A549 (cell line): ENCODE data around the gene PRKCSH. TPM values are rescaled to one million over a fixed set of nuclear protein-coding genes. Genes with fewer than 3 reads are reported as not detected.
"Not testable (repeated sequence)": the region's sequence is repeated elsewhere in the genome, so short reads cannot be mapped to it uniquely, and the experiment has no call there.

ENCODE experiments used
- ATAC-seq, 2 experiments: fragments of 200-7000 bp in 1 of 2; fragments of >200 bp in 1 of 2; cut with Nextera tagmentation in 1 of 2; cut with Tn5 transposase in 1 of 2; 3 replicates each; pipeline versions ENCODE4 v1.8.0 to v1.9.1; 2018 to 2020; ENCODE audit warnings: mild to moderate bottlenecking in 1 of 2, moderate library complexity in 1 of 2
- CTCF ChIA-PET: fragments of 300-600 bp; sonication (Branson Sonifier 250); formaldehyde crosslinking; extraction: SDS; loops from one replicate; lab custom pipeline; 2021; ENCODE audit warnings: antibody characterized with exemption, inconsistent platforms; lab: Yijun Ruan, JAX
- POLR2A ChIA-PET: fragments of 350-600 bp; formaldehyde crosslinking; extraction: SDS; loops from one replicate; lab custom pipeline; 2021; ENCODE audit warnings: antibody characterized with exemption, inconsistent platforms; lab: Yijun Ruan, JAX
- DNase-seq, 2 experiments: peaks; one replicate each; pipeline versions ENCODE4 v3.0.0 to v3.0.0-alpha.2; 2011 to 2016; ENCODE audit warnings: low read depth in 1 of 2, low spot score in 1 of 2
- FAIRE-seq: peaks from 2 replicates; lab custom pipeline; 2011; peaks lifted over from hg19 to GRCh38; lab: Jason Lieb, UNC
- H3K27ac ChIP-seq, 2 experiments: fragments of >200 bp; sonication (Bioruptor Twin); formaldehyde crosslinking; 3 replicates each; pipeline ENCODE4 v1.5.1; 2016 to 2017
- H3K4me1 ChIP-seq: fragments of >200 bp; sonication (Bioruptor Twin); formaldehyde crosslinking; 3 replicates; pipeline ENCODE4 v1.6.1; 2016
- H3K4me2 ChIP-seq: fragments of >200 bp; sonication (Bioruptor Twin); formaldehyde crosslinking; 3 replicates; pipeline ENCODE4 v1.6.1; 2016
- H3K4me3 ChIP-seq: fragments of >200 bp; sonication (Bioruptor Twin); formaldehyde crosslinking; 3 replicates; pipeline ENCODE4 v1.5.1; 2016
- H3K9me3 ChIP-seq: fragments of >200 bp; sonication (Bioruptor Twin); formaldehyde crosslinking; 3 replicates; pipeline ENCODE4 v1.6.1; 2016
- BHLHE40 ChIP-seq: IDR thresholded peaks from 2 replicates; pipeline ENCODE4 v1.6.1; 2012; ENCODE audit warnings: low read depth, low read length, inconsistent platforms
- CBX8 ChIP-seq: fragments of 200-600 bp; sonication (generic); IDR thresholded peaks from 2 replicates; pipeline ENCODE4 v1.6.1; 2016
- ELK1 ChIP-seq: fragments of 150-350 bp; IDR thresholded peaks from 2 replicates; pipeline ENCODE4 v1.6.1; 2014; ENCODE audit warnings: low read depth, mild to moderate bottlenecking, low read length
- FOSL2 ChIP-seq, 2 experiments: fragments of 450-650 bp in 1 of 2; fragments of >200 bp in 1 of 2; sonication (Bioruptor Twin) in 1 of 2; formaldehyde crosslinking; IDR thresholded peaks; 2 replicates each; pipeline versions ENCODE4 v1.5.0 to v1.6.1; 2016 to 2020; ENCODE audit warnings: mild to moderate bottlenecking in 1 of 2, moderate library complexity in 1 of 2
- GATA3 ChIP-seq: IDR thresholded peaks from 2 replicates; pipeline ENCODE4 v1.6.1; 2012; ENCODE audit warnings: borderline replicate concordance
- HEYL ChIP-seq: fragments of 250-450 bp; sonication (Bioruptor Pico); IDR thresholded peaks from 2 replicates; pipeline ENCODE4 v1.8.0; 2021; ENCODE audit warnings: mild to moderate bottlenecking, moderate library complexity
- HOXB5 ChIP-seq: fragments of 250-450 bp; sonication (Bioruptor Pico); IDR thresholded peaks from 2 replicates; pipeline ENCODE4 v1.5.0; 2020; ENCODE audit warnings: mild to moderate bottlenecking, moderate library complexity
- JUN ChIP-seq, 2 experiments: fragments of >200 bp; sonication (Bioruptor Twin); formaldehyde crosslinking; IDR thresholded peaks; 2 replicates in 1 of 2; 3 replicates in 1 of 2; pipeline ENCODE4 v1.6.1; 2016 to 2017
- JUNB ChIP-seq: fragments of >200 bp; sonication (Bioruptor Twin); formaldehyde crosslinking; IDR thresholded peaks from 2 replicates; pipeline ENCODE4 v1.6.1; 2016
- MYC ChIP-seq: IDR thresholded peaks from 2 replicates; pipeline ENCODE4 v1.6.1; 2012; ENCODE audit warnings: mild to moderate bottlenecking, inconsistent platforms, low read length, improper control_type of control experiment, borderline replicate concordance
- NR3C1 ChIP-seq: fragments of >200 bp; sonication (Bioruptor Twin); formaldehyde crosslinking; IDR thresholded peaks from 3 replicates; pipeline ENCODE4 v1.6.1; 2017
- RARB ChIP-seq: fragments of 250-450 bp; sonication (Bioruptor Pico); IDR thresholded peaks from 2 replicates; pipeline ENCODE4 v1.8.0; 2021; ENCODE audit warnings: mild to moderate bottlenecking, moderate library complexity
- RCOR1 ChIP-seq: fragments of 150-350 bp; IDR thresholded peaks from 2 replicates; pipeline ENCODE4 v1.6.1; 2014; ENCODE audit warnings: antibody characterized with exemption, low read length, low read depth
- RFX5 ChIP-seq: fragments of 450-650 bp; IDR thresholded peaks from 2 replicates; pipeline ENCODE4 v1.7.1; 2014; ENCODE audit warnings: antibody characterized with exemption, mild to moderate bottlenecking, moderate library complexity
- SMC3 ChIP-seq: fragments of >200 bp; sonication (Bioruptor Twin); formaldehyde crosslinking; IDR thresholded peaks from 3 replicates; pipeline ENCODE4 v1.6.1; 2018; ENCODE audit warnings: inconsistent platforms
- TFCP2L1 ChIP-seq: fragments of 250-450 bp; sonication (Bioruptor Pico); IDR thresholded peaks from 2 replicates; pipeline ENCODE4 v1.5.0; 2021; ENCODE audit warnings: mild to moderate bottlenecking
- WGBS: methylation state at CpG from one replicate; pipeline ENCODE4 v1.1.6; 2017; ENCODE audit errors: missing lambda C conversion rate; 5-methylcytosine and 5-hydroxymethylcytosine counted together
- polyA plus RNA-seq, 4 experiments: library from polyadenylated mRNA; depleted of rRNA in 3 of 4; stranded (reverse); fragments of >200 nt; fragmentation: RNase III in 1 of 4; extraction: RNeasy Plus Mini Kit Qiagen cat#74134 plus additional on column Dnase treatment in 1 of 4; gene quantifications; 2 replicates in 3 of 4; 3 replicates in 1 of 4; pipeline ENCODE4 v1.2.3, GENCODE V29; 2011 to 2017
- TF ChIP-seq, protein P1 (sequence below): IDR thresholded peaks from 2 replicates; pipeline ENCODE4 v1.6.1; 2012; ENCODE audit warnings: low read depth, borderline replicate concordance

Gene PRKCSH
- polyA plus RNA-seq, 2 of the 4 experiments (the other 2 are of a cell fraction) = 75.0 to 215 TPM

DNA sequence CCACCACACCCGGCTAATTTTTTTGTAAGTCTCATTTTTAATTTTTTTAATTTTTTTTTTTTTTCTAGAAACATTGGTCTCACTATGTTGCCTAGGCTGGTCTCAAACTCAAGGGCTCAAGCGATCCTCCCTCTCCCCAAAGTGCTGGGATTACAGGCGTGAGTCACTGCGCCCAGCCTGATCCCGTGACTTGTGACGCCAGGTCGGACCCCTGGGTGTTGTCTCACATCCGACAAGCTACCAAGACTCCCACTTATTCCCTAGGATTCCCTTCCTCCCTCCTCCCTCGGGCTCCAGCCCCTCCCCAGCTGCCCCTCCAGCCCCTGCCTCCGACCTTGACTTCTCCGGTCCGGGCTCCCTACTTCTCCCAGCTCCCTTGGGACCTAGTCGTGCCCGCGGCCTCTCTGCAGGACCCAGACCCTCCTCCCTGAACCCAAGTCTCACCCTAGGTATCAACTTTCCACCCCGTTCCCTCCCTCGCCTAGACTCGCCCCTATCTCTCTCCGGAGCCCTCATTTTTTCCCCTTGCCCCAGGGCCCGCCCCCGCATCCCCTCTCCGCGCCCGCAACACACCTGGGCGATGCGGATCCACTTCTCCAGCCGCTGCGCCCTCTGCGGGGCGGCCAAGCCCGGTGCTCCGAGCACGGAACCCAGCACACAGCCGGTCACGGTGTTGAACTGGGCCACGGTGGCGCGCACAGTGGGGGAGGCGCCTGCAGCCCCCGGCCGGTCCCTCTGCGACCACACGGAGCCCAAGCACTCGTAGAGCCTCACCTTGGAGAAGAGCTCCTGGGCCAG lies 29.4 kb upstream of the PRKCSH start:
- FAIRE-seq (no peak), DNase-seq (no peak), ATAC-seq (no peak)
- ChIA-PET CTCF (interaction anchor here (0.6 to 1.8 kb wide), 4 partner anchors 15 to 154 kb away, joined by 3 to 4 read pairs (median 4); no protein-coding TSS in a partner anchor), POLR2A (no interaction called here)
- no peaks in the 10 kb centered on the region for H3K4me1 ChIP-seq
- no peak overlapping the region for H3K27ac ChIP-seq
- TF ChIP-seq CBX8 (no peak), MYC (no peak), JUN (IDR thresholded peaks at IDR 0.05) (no peak), HEYL (CRISPR knock-in tag) (no peak), JUNB (no peak), RARB (CRISPR knock-in tag) (no peak), SMC3 (no peak)
- 89% methylated on average over 25 of the region's 44 CpGs for WGBS
- H3K9me3 ChIP-seq = no peaks in the 10 kb centered on the region
- no peak overlapping the region for H3K4me2 ChIP-seq
- H3K4me3 ChIP-seq = no peak overlapping the region

DNA sequence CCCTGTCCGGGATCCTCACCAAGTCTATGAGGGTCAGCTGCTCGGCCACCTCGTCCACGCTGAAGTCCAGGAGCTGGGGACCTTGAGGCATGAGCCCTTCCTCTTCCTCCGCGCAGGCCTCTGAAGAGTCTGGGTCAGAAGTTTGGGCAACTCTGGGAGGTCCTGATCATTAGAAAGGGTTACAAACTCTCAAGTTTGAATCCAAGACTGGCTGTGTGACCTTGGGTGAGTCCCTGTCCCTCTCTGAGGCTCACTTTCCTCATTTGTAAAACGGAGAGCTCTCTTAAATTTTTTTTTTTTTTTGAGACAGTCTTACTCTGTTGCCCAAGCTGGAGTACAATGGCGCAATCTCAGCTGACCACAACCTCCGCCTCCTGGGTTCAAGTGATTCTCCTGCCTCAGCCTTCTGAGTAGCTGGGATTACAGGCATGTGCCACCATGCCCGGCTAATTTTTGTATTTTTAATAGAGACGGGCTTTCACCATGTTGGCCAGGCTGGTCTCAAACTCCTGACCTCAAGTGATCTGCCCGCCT lies 28.7 kb upstream of the PRKCSH start:
- DNase-seq, H3K4me1 ChIP-seq, H3K4me3 ChIP-seq, POLR2A ChIA-PET, FAIRE-seq, H3K9me3 ChIP-seq, H3K4me2 ChIP-seq, ATAC-seq, H3K27ac ChIP-seq: not testable (repeated sequence)
- CTCF ChIA-PET = interaction anchor here (0.6 to 1.8 kb wide), 6 partner anchors 13 to 154 kb away, joined by 3 to 4 read pairs (median 3); no protein-coding TSS in a partner anchor
- WGBS = 88% methylated on average over 12 of the region's 12 CpGs

- no peak for ATAC-seq
- no peak for FAIRE-seq
- CTCF ChIA-PET = no interaction called here
- no peak for DNase-seq
- WGBS = 81% methylated on average over 4 of the region's 4 CpGs
- Histone ChIP-seq H3K9me3 (no peaks in the 10 kb centered on the region), H3K4me3 (no peak overlapping the region), H3K27ac (no peak overlapping the region), H3K4me1 (no peaks in the 10 kb centered on the region), H3K4me2 (no peak overlapping the region)
- POLR2A ChIA-PET = no interaction called here
- TF ChIP-seq BHLHE40 (no peak), ELK1 (no peak), RFX5 (no peak), NR3C1 (no peak), RCOR1 (no peak), GATA3 (no peak), RARB (CRISPR knock-in tag) (no peak), TFCP2L1 (CRISPR knock-in tag) (no peak), HOXB5 (no peak)
Observed at GRCh38 chr19:11408591-11408990, 26.8 kb upstream of the PRKCSH start.

- peak in 1 of 2 experiments; percentile 21 for DNase-seq
- H3K4me3 ChIP-seq = no peak overlapping the region
- ATAC-seq = no peak
- H3K4me1 ChIP-seq = no peaks in the 10 kb centered on the region
- POLR2A ChIA-PET = no interaction called here
- WGBS = 23% methylated on average over 8 of the region's 8 CpGs
- H3K27ac ChIP-seq = no peak overlapping the region
- TF ChIP-seq, protein P1, sequence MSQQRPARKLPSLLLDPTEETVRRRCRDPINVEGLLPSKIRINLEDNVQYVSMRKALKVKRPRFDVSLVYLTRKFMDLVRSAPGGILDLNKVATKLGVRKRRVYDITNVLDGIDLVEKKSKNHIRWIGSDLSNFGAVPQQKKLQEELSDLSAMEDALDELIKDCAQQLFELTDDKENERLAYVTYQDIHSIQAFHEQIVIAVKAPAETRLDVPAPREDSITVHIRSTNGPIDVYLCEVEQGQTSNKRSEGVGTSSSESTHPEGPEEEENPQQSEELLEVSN = no peak
- TF ChIP-seq FOSL2 (IDR thresholded peaks at IDR 0.05) (no peak), FOSL2 (CRISPR knock-in tag; IDR thresholded peaks at IDR 0.05) (0 out of 2 replicates have a peak, but pooled peaks have one; percentile 9)
- TF ChIP-seq, all 56 proteins: peak for 1
- no peak for FAIRE-seq
- H3K9me3 ChIP-seq = no peaks in the 10 kb centered on the region
- no peak overlapping the region for H3K4me2 ChIP-seq
- CTCF ChIA-PET = interaction anchor here (0.9 kb wide), 1 partner anchor 9 kb away, joined by 3 read pairs; no protein-coding TSS in a partner anchor
Observed at GRCh38 chr19:11410682-11411081, 24.8 kb upstream of the PRKCSH start.
